Liver (tissue), 9 donors: ENCODE data around the gene APPL2. TPM values are rescaled to one million over a fixed set of nuclear protein-coding genes. Genes with fewer than 3 reads are reported as not detected.

Source experiments
- DNase-seq: peaks from one replicate; pipeline ENCODE4 v3.0.0-alpha.2; 2017; ENCODE audit warnings: low spot score
- H3K27ac ChIP-seq, 2 donors: one replicate each; pipeline ENCODE4 v1.7.0; 2013; ENCODE audit warnings: inconsistent platforms in 2 of 2, low read length in 2 of 2, control low read depth in 1 of 2, low read depth in 1 of 2, mild to moderate bottlenecking in 1 of 2
- H3K27me3 ChIP-seq, 4 donors: one replicate each; pipeline versions ENCODE4 v1.6.1 to v1.7.0; 2013; ENCODE audit warnings: low read length in 3 of 4, inconsistent platforms in 1 of 4, mild to moderate bottlenecking in 1 of 4, moderate library complexity in 1 of 4; ENCODE audit not compliant: control insufficient read depth in 4 of 4, insufficient read depth in 4 of 4
- H3K36me3 ChIP-seq, 4 donors: one replicate each; pipeline versions ENCODE4 v1.6.1 to v1.7.0; 2013; ENCODE audit warnings: low read length in 3 of 4, mild to moderate bottlenecking in 3 of 4, low read depth in 1 of 4, moderate library complexity in 1 of 4; ENCODE audit not compliant: control insufficient read depth in 4 of 4, insufficient read depth in 3 of 4
- H3K4me1 ChIP-seq, 4 donors: one replicate each; pipeline versions ENCODE4 v1.6.1 to v1.7.0; 2013; ENCODE audit warnings: low read length in 3 of 4, mild to moderate bottlenecking in 3 of 4, moderate library complexity in 1 of 4; ENCODE audit not compliant: control insufficient read depth in 4 of 4, insufficient read depth in 4 of 4
- H3K4me3 ChIP-seq, 3 donors: one replicate each; pipeline versions ENCODE4 v1.6.1 to v1.7.0; 2013; ENCODE audit warnings: low read length in 3 of 3, control low read depth in 1 of 3, low read depth in 1 of 3, mild to moderate bottlenecking in 1 of 3
- H3K9ac ChIP-seq, 2 donors: one replicate each; pipeline ENCODE4 v1.7.0; 2013; ENCODE audit warnings: low read length in 2 of 2, mild to moderate bottlenecking in 2 of 2, moderate library complexity in 2 of 2, control low read depth in 1 of 2, low read depth in 1 of 2
- H3K9me3 ChIP-seq, 4 donors: one replicate each; pipeline versions ENCODE4 v1.6.1 to v1.7.0; 2013; ENCODE audit warnings: low read length in 3 of 4; ENCODE audit not compliant: control insufficient read depth in 4 of 4
- EGR1 ChIP-seq, 2 donors: IDR thresholded peaks; 2 replicates each; pipeline ENCODE4 v1.6.1; 2016 to 2018; ENCODE audit warnings: antibody characterized with exemption in 2 of 2, low read depth in 2 of 2
- FOXA1 ChIP-seq: IDR thresholded peaks from 2 replicates; pipeline ENCODE4 v1.6.1; 2016; ENCODE audit warnings: antibody characterized with exemption
- FOXA2 ChIP-seq: IDR thresholded peaks from 2 replicates; pipeline ENCODE4 v1.6.1; 2016; ENCODE audit warnings: antibody characterized with exemption
- GABPA ChIP-seq, 2 donors: IDR thresholded peaks in 1 of 2; conservative IDR thresholded peaks in 1 of 2; 2 replicates each; pipeline ENCODE4 v1.6.1; 2016; ENCODE audit warnings: antibody characterized with exemption in 2 of 2, mild to moderate bottlenecking in 1 of 2, moderate library complexity in 1 of 2
- HNF4A ChIP-seq, 2 donors: conservative IDR thresholded peaks; 2 replicates each; pipeline ENCODE4 v1.6.1; 2016; ENCODE audit warnings: antibody characterized with exemption in 2 of 2, mild to moderate bottlenecking in 2 of 2
- HNF4G ChIP-seq: IDR thresholded peaks from 2 replicates; pipeline ENCODE4 v1.6.1; 2016; ENCODE audit warnings: antibody characterized with exemption
- JUND ChIP-seq, 2 donors: IDR thresholded peaks; 2 replicates each; pipeline ENCODE4 v1.6.1; 2016; ENCODE audit warnings: antibody characterized with exemption in 2 of 2
- NR2F2 ChIP-seq: IDR thresholded peaks from 2 replicates; pipeline ENCODE4 v1.6.1; 2016; ENCODE audit warnings: antibody characterized with exemption
- RAD21 ChIP-seq, 2 donors: IDR thresholded peaks; 2 replicates each; pipeline ENCODE4 v1.6.1; 2016; ENCODE audit warnings: antibody characterized with exemption in 2 of 2, mild to moderate bottlenecking in 2 of 2
- RXRA ChIP-seq, 2 donors: IDR thresholded peaks; 2 replicates each; pipeline ENCODE4 v1.6.1; 2017 to 2018; ENCODE audit warnings: antibody characterized with exemption in 2 of 2, mild to moderate bottlenecking in 1 of 2
- SP1 ChIP-seq: IDR thresholded peaks from 2 replicates; pipeline ENCODE4 v1.6.1; 2018; ENCODE audit warnings: antibody characterized with exemption, mild to moderate bottlenecking
- TAF1 ChIP-seq: conservative IDR thresholded peaks from 2 replicates; pipeline ENCODE4 v1.6.1; 2016; ENCODE audit warnings: antibody characterized with exemption, mild to moderate bottlenecking
- YY1 ChIP-seq: IDR thresholded peaks from 2 replicates; pipeline ENCODE4 v1.6.1; 2016; ENCODE audit warnings: antibody characterized with exemption, mild to moderate bottlenecking
- WGBS: extraction: QIAGEN DNeasy Blood & Tissue Kit; methylation state at CpG from one replicate; pipeline ENCODE4 v1.1.7; 2013; 5-methylcytosine and 5-hydroxymethylcytosine counted together
- polyA plus RNA-seq, 2 donors: library from polyadenylated mRNA; stranded (reverse) in 1 of 2; unstranded in 1 of 2; fragments of 200-250 nt in 1 of 2; fragments of >200 nt in 1 of 2; fragmentation: Nextera tagmentation in 1 of 2; extraction: Ambion mirVana in 1 of 2; gene quantifications; one replicate each; pipeline versions ENCODE4 v1.2.1 to v1.2.3, GENCODE V29; 2013 to 2015
- total RNA-seq, 2 donors: library from RNA; depleted of rRNA; stranded (reverse); fragments of >200 nt; gene quantifications; one replicate each; pipeline ENCODE4 v1.2.3, GENCODE V29; 2014
- TF ChIP-seq, protein P1 (sequence below): IDR thresholded peaks from 2 replicates; pipeline ENCODE4 v1.6.1; 2016; ENCODE audit warnings: antibody characterized with exemption
- TF ChIP-seq, protein P2 (sequence below): IDR thresholded peaks from 2 replicates; pipeline ENCODE4 v1.6.1; 2016; ENCODE audit warnings: antibody characterized with exemption, mild to moderate bottlenecking
- TF ChIP-seq, protein P3 (sequence below): IDR thresholded peaks from 2 replicates; pipeline ENCODE4 v1.6.1; 2016; ENCODE audit warnings: antibody characterized with exemption
- TF ChIP-seq, protein P4 (sequence below): fragments of 150-350 bp; IDR thresholded peaks from 2 replicates; pipeline ENCODE4 v1.5.1; 2017; ENCODE audit warnings: improper control_type of control experiment, low read depth, low read length; ENCODE audit not compliant: missing input control
- TF ChIP-seq, protein P5 (sequence below): IDR thresholded peaks from 2 replicates; pipeline ENCODE4 v1.6.1; 2016; ENCODE audit warnings: antibody characterized with exemption
- donor health status: healthy.
- donor health status: healthy.
- donor health status: healthy.
- donor health status: healthy.
- donor health status: healthy.

The APPL2 gene
- total and polyA plus RNA-seq, 4 donors = 7.1 to 21.2 (median 12.7) TPM

DNA sequence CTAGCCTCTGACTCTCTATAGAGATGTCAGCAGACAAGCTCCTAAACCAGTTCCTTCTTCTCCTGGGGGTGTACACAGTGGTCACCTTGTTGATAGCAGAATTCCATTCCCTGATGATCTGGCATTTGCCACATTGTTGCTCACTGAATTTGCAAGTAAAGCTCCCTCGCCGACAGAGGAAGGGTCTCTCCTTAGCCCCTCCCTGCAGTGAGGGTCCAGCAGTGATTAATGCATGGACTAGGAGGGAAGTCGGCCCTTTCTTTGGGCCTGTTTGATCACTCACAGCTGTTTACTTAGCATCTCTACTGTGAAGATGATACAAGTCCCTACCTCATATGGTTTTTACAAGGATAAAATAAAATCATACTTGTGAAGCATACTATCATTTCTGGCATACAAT, 23.3 kb upstream of the APPL2 start:
- H3K4me3 ChIP-seq = no peak overlapping the region
- H3K27ac ChIP-seq = no peak overlapping the region
- no peaks in the 10 kb centered on the region for H3K4me1 ChIP-seq
- DNase-seq = no peak
- H3K27me3 ChIP-seq = no peaks in the 10 kb centered on the region
- no peaks in the 10 kb centered on the region for H3K9me3 ChIP-seq
- H3K9ac ChIP-seq = no peak overlapping the region
- WGBS = 86% methylated on average over 3 of the region's 3 CpGs
- TF ChIP-seq FOXA2 = no peak
- TF ChIP-seq, protein P1, sequence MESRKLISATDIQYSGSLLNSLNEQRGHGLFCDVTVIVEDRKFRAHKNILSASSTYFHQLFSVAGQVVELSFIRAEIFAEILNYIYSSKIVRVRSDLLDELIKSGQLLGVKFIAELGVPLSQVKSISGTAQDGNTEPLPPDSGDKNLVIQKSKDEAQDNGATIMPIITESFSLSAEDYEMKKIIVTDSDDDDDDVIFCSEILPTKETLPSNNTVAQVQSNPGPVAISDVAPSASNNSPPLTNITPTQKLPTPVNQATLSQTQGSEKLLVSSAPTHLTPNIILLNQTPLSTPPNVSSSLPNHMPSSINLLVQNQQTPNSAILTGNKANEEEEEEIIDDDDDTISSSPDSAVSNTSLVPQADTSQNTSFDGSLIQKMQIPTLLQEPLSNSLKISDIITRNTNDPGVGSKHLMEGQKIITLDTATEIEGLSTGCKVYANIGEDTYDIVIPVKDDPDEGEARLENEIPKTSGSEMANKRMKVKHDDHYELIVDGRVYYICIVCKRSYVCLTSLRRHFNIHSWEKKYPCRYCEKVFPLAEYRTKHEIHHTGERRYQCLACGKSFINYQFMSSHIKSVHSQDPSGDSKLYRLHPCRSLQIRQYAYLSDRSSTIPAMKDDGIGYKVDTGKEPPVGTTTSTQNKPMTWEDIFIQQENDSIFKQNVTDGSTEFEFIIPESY = no peak
- TF ChIP-seq EGR1 (IDR thresholded peaks at IDR 0.05; ENCODE audit: low read depth in 2 of 2) = no peak
- TF ChIP-seq HNF4G = no peak
- no peak for TF ChIP-seq NR2F2
- TF ChIP-seq GABPA (IDR thresholded peaks at IDR 0.05 in 1 of 2, conservative IDR thresholded peaks at IDR 0.05 in 1 of 2) = no peak
- TF ChIP-seq RXRA (IDR thresholded peaks at IDR 0.05) = no peak
- TF ChIP-seq JUND (IDR thresholded peaks at IDR 0.05) = no peak
- TF ChIP-seq, protein P2, sequence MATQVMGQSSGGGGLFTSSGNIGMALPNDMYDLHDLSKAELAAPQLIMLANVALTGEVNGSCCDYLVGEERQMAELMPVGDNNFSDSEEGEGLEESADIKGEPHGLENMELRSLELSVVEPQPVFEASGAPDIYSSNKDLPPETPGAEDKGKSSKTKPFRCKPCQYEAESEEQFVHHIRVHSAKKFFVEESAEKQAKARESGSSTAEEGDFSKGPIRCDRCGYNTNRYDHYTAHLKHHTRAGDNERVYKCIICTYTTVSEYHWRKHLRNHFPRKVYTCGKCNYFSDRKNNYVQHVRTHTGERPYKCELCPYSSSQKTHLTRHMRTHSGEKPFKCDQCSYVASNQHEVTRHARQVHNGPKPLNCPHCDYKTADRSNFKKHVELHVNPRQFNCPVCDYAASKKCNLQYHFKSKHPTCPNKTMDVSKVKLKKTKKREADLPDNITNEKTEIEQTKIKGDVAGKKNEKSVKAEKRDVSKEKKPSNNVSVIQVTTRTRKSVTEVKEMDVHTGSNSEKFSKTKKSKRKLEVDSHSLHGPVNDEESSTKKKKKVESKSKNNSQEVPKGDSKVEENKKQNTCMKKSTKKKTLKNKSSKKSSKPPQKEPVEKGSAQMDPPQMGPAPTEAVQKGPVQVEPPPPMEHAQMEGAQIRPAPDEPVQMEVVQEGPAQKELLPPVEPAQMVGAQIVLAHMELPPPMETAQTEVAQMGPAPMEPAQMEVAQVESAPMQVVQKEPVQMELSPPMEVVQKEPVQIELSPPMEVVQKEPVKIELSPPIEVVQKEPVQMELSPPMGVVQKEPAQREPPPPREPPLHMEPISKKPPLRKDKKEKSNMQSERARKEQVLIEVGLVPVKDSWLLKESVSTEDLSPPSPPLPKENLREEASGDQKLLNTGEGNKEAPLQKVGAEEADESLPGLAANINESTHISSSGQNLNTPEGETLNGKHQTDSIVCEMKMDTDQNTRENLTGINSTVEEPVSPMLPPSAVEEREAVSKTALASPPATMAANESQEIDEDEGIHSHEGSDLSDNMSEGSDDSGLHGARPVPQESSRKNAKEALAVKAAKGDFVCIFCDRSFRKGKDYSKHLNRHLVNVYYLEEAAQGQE = no peak
- no peak for TF ChIP-seq SP1
- TF ChIP-seq YY1 = no peak
- H3K36me3 ChIP-seq = no peaks in the 10 kb centered on the region

DNA sequence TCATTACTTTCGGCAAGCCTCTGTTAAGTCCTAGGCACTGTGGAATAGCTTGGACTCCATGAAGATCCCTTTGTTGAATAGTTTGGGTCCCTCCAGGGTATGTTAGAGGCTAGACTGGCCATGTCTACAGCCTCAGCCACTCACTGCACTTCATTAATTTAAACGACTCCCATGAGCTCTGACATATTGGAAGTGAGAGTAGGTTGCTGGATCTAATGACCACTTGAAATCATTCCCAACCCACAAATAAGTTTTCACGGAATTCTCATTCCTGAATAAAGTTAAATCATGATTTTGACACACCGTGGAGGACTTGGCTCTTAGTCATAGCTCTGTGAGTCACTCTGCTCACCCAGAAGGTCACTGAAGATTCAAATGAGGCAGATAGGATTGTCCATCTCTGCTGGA, 21.4 kb upstream of the APPL2 start:
- Histone ChIP-seq H3K9me3 (no peaks in the 10 kb centered on the region), H3K4me3 (no peak overlapping the region), H3K27ac (no peak overlapping the region), H3K36me3 (no peaks in the 10 kb centered on the region), H3K4me1 (no peaks in the 10 kb centered on the region), H3K27me3 (no peaks in the 10 kb centered on the region), H3K9ac (no peak overlapping the region)
- TF ChIP-seq EGR1 (IDR thresholded peaks at IDR 0.05; ENCODE audit: low read depth in 2 of 2) (no peak), SP1 (no peak), GABPA (IDR thresholded peaks at IDR 0.05 in 1 of 2, conservative IDR thresholded peaks at IDR 0.05 in 1 of 2) (no peak), RXRA (IDR thresholded peaks at IDR 0.05) (no peak), TAF1 (no peak)
- TF ChIP-seq, protein P3, sequence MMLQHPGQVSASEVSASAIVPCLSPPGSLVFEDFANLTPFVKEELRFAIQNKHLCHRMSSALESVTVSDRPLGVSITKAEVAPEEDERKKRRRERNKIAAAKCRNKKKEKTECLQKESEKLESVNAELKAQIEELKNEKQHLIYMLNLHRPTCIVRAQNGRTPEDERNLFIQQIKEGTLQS = no peak
- 85% methylated on average over 4 of the region's 4 CpGs for WGBS
- no peak for DNase-seq

DNA sequence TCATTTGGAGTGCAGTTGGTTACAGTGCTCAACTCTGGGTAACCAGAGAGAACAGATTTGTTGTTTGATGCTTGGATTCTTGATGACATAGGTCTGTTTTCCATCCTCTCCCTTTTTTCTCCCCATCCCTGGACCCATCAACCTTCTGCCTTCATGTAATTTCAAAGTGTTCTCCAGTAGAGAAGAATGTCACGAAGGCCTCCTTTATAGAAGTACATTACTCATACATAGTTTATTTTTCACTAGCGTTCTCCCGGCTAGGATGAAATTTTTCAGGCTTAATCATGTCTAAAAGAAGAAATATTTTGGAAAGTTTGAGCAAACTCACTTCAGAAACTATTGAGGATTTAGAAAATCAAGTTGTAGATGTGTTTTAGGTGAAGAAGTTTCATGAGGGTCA, 20.9 kb upstream of the APPL2 start:
- no peaks in the 10 kb centered on the region for H3K27me3 ChIP-seq
- 95% methylated on average over 3 of the region's 3 CpGs for WGBS
- no peaks in the 10 kb centered on the region for H3K36me3 ChIP-seq
- H3K27ac ChIP-seq = no peak overlapping the region
- no peak overlapping the region for H3K9ac ChIP-seq
- H3K4me3 ChIP-seq = no peak overlapping the region
- no peaks in the 10 kb centered on the region for H3K4me1 ChIP-seq
- DNase-seq = no peak
- H3K9me3 ChIP-seq = no peaks in the 10 kb centered on the region
- TF ChIP-seq, protein P4, sequence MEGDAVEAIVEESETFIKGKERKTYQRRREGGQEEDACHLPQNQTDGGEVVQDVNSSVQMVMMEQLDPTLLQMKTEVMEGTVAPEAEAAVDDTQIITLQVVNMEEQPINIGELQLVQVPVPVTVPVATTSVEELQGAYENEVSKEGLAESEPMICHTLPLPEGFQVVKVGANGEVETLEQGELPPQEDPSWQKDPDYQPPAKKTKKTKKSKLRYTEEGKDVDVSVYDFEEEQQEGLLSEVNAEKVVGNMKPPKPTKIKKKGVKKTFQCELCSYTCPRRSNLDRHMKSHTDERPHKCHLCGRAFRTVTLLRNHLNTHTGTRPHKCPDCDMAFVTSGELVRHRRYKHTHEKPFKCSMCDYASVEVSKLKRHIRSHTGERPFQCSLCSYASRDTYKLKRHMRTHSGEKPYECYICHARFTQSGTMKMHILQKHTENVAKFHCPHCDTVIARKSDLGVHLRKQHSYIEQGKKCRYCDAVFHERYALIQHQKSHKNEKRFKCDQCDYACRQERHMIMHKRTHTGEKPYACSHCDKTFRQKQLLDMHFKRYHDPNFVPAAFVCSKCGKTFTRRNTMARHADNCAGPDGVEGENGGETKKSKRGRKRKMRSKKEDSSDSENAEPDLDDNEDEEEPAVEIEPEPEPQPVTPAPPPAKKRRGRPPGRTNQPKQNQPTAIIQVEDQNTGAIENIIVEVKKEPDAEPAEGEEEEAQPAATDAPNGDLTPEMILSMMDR = no peak
- TF ChIP-seq, protein P5, sequence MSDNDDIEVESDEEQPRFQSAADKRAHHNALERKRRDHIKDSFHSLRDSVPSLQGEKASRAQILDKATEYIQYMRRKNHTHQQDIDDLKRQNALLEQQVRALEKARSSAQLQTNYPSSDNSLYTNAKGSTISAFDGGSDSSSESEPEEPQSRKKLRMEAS = no peak
- TF ChIP-seq RAD21 (IDR thresholded peaks at IDR 0.05) = no peak
- TF ChIP-seq, protein P1 = no peak
- TF ChIP-seq HNF4A (conservative IDR thresholded peaks at IDR 0.05) = no peak
- TF ChIP-seq TAF1 = no peak
- no peak for TF ChIP-seq EGR1 (IDR thresholded peaks at IDR 0.05; ENCODE audit: low read depth in 2 of 2)
- no peak for TF ChIP-seq RXRA (IDR thresholded peaks at IDR 0.05)
- TF ChIP-seq YY1 = no peak
- TF ChIP-seq FOXA2 = no peak
- no peak for TF ChIP-seq FOXA1
- TF ChIP-seq GABPA (IDR thresholded peaks at IDR 0.05 in 1 of 2, conservative IDR thresholded peaks at IDR 0.05 in 1 of 2) = no peak
- TF ChIP-seq SP1 = no peak
